Glomerular visceral epithelial cell (primary cell): ENCODE data around the gene IL4.
A peak's percentile ranks its signal among the peaks of the same experiment; 100 is the strongest.
"Not testable (repeated sequence)": the region's sequence is repeated elsewhere in the genome, so short reads cannot be mapped to it uniquely, and the experiment has no call there.

Experiments
- DNase-seq: peaks from one replicate; pipeline ENCODE4 v3.0.0-alpha.2; 2016; ENCODE audit errors: extremely low spot score

IL4 gene

GRCh38 chr5:132673939-132674630 lies at the start of gene IL4:
Gene IL4, plus strand, starts transcription at chr5:132673989. Its CDS starts 62 bp downstream, at chr5:132674051.
- DNase-seq, result no peak

GRCh38 chr5:132627470-132627869 lies 46.3 kb upstream of the IL4 start:
- DNase-seq, result no peak

GRCh38 chr5:132628814-132629213 lies 45.0 kb upstream of the IL4 start:
- DNase-seq, result no peak

GRCh38 chr5:132629230-132629944 lies 44.4 kb upstream of the IL4 start:
- DNase-seq, result no peak

GRCh38 chr5:132633587-132633986 lies 40.2 kb upstream of the IL4 start:
- DNase-seq, result not testable (repeated sequence)

- no peak for DNase-seq
Measured at GRCh38 chr5:132635873-132636272, 37.9 kb upstream of the IL4 start.

- DNase-seq, result no peak
Measured at GRCh38 chr5:132637241-132637640, 36.5 kb upstream of the IL4 start.

- DNase-seq, result no peak
Measured at GRCh38 chr5:132639706-132640130, 34.1 kb upstream of the IL4 start.

GRCh38 chr5:132640613-132641012 lies 33.2 kb upstream of the IL4 start:
- DNase-seq, result no peak

- no peak for DNase-seq
Measured at GRCh38 chr5:132641241-132641723, 32.5 kb upstream of the IL4 start.

GRCh38 chr5:132641841-132642240 lies 31.9 kb upstream of the IL4 start:
- DNase-seq, result no peak

- no peak for DNase-seq
Measured at GRCh38 chr5:132644177-132644576, 29.6 kb upstream of the IL4 start.

- no peak for DNase-seq
Measured at GRCh38 chr5:132646583-132647266, 27.1 kb upstream of the IL4 start.

GRCh38 chr5:132647473-132647872 lies 26.3 kb upstream of the IL4 start:
- DNase-seq, result no peak

- DNase-seq, result no peak
Measured at GRCh38 chr5:132648355-132648754, 25.4 kb upstream of the IL4 start.

GRCh38 chr5:132651838-132652469 lies 21.8 kb upstream of the IL4 start:
- no peak for DNase-seq

GRCh38 chr5:132653716-132654115 lies 20.1 kb upstream of the IL4 start:
- DNase-seq, result no peak

GRCh38 chr5:132655821-132656773 lies 17.7 kb upstream of the IL4 start:
- DNase-seq, result peak; percentile 23

GRCh38 chr5:132656774-132657355 lies 16.9 kb upstream of the IL4 start:
- DNase-seq, result no peak

- DNase-seq, result no peak
Measured at GRCh38 chr5:132657676-132658380, 16.0 kb upstream of the IL4 start, which contains the start of gene IL13. Gene IL13, plus strand, starts transcription at chr5:132658173. Its CDS starts 14 bp downstream, at chr5:132658187.
